NCI-H1930 (cell line): ENCODE measurements around the gene NOP56.
"Not testable (repeated sequence)": the region's sequence is repeated elsewhere in the genome, so short reads cannot be mapped to it uniquely, and the experiment has no call there.

Experiments
- DNase-seq, 2 experiments: peaks; one replicate each; lab custom pipeline; 2025; lab: John Stamatoyannopoulos, UW

NOP56 gene

GRCh38 chr20:2640899-2641298, 11.5 kb upstream of the NOP56 start:
- no peak for DNase-seq

- DNase-seq, result no peak
Observed at GRCh38 chr20:2643708-2644107, 8.7 kb upstream of the NOP56 start.

DNA sequence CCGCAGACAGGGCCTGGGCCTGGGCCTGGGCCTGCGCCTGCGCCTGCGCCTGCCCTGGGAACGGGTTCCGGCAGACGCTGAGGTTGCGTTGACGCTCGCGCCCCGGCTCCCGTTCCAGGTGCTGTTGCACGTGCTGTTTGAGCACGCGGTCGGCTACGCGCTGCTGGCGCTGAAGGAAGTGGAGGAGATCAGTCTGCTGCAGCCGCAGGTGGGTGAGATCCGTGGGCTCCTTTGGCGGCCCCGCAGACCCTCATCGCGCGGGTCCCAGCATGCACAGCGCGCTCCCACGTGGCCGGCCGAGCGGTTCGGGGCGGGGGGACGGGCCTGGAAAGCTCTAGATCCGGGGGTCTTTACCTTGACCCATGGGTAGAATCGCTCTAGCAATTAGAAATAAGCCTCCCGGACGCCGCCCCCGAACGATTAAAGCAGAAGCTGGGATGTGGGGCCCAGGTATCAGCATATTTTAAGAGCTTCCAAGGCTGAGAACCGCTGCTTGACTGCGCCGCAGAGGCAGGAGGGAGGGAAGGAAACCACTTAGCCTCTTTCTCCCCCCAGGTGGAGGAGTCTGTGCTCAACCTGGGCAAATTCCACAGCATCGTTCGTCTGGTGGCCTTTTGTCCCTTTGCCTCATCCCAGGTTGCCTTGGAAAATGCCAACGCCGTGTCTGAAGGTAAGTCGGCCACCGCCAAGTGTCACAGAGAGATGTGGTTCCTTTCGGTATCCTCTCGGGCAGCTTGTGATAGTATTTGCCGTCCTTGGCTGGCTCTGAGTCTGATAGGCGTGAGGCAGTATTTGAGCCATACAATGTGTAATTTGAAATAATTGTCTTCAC, 508 bp downstream of the NOP56 start:
- no peak for DNase-seq

- no peak for DNase-seq
Observed at GRCh38 chr20:2653556-2654383, 1.3 kb downstream of the NOP56 start.

- no peak for DNase-seq
Observed at GRCh38 chr20:2654384-2654822, 2.0 kb downstream of the NOP56 start.

DNA sequence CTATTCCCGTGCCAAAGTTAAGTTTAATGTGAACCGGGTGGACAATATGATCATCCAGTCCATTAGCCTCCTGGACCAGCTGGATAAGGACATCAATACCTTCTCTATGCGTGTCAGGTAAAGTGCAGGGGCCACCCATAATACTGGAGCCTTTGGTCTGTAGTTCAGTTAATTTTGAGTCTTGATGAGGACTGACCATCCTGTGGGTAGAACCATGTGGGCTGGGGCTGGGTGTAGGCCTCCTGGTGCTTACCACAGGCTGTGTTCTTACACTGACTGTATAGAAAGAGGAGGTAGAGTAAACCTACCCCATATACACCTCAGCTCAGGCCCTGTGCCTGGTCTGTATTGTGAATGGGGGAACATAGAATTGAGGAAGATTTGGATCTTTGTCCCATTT, 2.4 kb downstream of the NOP56 start:
- no peak for DNase-seq

GRCh38 chr20:2655331-2656116, 3.1 kb downstream of the NOP56 start:
- DNase-seq, result no peak

GRCh38 chr20:2656471-2657117, 4.2 kb downstream of the NOP56 start:
- DNase-seq, result no peak

- no peak for DNase-seq
Observed at GRCh38 chr20:2657241-2657640, 4.8 kb downstream of the NOP56 start.

DNA sequence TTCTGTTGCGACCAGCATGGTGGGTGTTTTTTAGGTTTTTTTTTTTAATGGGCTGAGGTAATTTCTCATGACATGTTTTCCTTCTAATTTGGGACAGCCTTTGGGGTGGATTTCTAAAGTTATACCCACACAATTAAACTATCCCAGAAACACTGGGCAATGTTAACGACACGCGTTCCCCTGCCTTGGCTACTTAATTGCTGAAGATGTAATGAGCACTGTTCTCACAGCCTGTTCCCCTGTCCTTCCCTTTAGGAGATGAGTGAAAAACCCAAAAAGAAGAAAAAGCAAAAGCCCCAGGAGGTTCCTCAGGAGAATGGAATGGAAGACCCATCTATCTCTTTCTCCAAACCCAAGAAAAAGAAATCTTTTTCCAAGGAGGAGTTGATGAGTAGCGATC, 5.2 kb downstream of the NOP56 start:
- DNase-seq, result no peak

DNA sequence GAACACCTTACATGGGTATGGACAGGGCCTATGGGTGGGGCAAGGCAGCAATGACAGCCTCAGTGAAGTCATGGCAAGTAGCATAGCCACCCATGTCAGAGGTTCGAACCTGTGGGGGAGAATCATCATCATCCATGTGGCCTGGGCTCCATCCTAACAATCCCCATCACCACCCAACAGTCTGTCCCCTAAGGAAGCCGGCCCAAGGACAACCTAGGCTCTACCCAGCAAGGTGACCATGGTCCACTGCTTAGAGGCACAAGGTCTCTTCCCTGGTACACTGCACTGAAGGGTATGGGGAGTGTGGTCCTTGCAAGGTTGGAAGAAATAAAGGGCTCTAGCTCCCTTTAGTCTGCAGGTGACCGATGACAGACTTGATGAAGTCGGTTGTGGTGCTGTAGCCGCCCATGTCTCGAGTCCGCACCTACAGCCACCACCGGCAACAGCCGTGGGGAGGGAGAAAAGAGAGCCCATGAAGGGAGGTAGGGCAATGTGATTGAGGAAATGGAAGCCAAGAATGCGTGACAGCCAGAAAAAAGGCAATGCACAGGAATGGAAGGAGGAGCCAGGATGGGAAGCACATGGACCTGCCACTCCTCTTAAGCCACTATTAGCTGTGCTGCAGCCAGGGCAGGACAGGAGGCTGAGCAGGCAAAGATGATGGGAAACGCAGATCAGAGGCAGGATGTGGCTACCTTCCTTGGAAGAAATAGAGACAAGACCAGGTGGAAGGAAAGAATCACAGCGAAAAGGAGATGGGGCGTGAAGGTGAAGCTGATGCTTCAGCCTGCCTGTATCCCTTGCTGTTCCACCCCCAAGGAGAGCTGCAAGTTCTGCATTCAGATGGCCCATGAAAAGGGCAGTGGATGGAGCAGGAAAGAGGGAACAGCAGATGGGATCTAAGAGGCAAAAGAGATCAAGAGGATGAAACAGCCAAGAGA, 6.3 kb downstream of the NOP56 start:
- no peak for DNase-seq

DNA sequence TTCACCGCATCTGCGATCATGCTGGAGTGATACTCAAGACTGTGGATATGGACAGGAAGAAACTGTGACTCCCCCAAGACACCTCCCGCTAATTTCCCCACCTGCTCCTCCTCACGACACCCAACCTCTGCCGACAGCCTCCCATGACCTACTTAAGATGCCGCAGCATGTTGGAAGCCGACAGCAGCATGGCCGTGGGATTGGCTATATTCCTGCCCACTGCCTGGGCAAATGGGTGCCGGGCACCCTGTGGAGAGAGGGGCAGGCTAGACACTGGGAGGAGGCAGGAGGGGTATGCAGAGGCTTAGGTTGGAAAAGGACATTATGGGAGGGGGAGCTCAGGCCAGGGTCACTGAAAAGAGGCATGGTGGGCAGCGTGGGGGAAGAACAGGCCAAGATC, 7.1 kb downstream of the NOP56 start:
- no peak for DNase-seq

DNA sequence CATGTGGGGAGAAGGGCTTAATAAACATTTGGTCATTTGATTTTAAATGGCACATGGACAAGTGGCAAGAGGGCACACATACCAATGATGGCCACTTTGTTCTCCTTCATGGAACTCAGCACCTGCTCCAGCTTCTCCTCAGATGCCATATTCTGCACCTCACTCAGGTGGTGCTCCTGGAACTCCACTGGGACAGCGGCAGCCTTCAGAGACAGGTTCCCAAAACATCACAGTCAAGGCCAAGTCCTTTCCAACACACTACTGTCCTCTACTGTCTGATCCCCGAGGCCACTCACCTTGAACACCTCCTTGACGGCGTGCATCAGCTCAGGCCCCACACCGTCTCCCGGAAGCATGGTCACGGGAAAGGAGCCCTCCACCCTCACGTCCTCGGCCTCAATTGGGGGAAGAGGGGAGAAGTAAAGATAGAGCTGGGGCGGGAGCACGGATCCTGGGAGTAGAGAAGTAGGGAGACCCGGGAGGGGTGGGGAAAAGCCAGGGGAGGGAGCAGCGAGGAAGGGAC, 11.0 kb downstream of the NOP56 start:
- no peak for DNase-seq

GRCh38 chr20:2663887-2664719, 11.7 kb downstream of the NOP56 start, which contains the start of gene IDH3B:
IDH3B (minus strand) TSS chr20:2664216; CDS start chr20:2664188, 28 bp downstream.
- peak; percentile 79 for DNase-seq

- no peak for DNase-seq
Observed at GRCh38 chr20:2671977-2672376, 19.5 kb downstream of the NOP56 start.

DNA sequence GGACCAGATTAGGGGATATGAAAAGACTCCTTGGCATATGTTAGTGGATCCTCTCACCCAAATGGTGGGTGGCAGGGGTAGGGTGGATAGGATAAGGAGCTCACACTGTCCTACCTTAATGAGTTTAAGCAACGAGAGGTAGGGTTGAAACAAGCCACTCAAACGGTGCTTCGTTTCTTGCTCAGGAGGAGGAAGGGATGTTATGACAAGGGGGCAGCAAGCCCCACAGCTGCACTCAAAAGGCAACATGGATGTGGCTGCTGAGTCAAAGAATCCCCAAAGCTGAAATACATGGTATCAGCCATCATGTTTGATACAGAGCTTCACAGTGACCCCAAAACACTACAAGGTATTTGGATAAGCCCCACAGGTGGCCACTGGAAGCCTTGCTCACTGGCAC, 20.0 kb downstream of the NOP56 start:
- DNase-seq, result no peak

DNA sequence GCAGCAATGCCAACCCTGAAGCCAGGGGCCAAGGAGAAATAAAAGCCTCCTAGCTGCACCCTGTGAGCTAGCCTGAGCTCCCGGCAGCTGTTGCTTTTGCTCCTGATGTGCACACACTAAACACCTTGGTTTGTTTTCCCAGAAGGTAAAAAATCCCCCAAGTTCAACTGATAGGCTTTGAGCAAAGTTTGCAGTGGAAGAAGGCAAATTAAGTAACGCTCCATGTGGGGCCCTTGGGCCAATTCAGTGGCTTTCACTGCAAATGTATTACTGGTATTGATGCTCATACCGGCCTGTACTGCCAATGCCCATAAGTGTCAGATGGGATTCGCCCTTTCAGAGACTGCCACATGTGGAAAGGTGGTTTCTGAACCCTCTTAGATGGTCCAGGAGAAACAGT, 21.0 kb downstream of the NOP56 start:
- DNase-seq, result no peak

DNA sequence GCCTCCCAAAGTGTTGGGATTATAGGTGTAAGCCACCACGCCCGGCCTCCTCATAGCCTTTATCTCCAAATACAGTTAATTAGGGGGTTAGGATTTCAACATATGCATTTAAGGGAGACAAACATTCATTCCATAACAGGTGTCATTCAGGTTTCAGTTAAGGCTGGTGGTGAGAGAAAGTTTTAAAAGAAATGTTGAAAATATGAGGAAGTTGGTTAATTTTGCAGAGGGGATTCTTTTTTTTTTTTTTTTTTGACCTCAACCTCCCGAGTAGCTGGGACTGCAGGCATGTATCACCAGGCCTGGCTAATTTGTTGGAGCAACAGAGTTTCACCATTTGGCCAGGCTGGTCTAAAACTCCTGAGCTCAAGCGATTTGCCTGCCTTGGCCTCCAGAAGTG, 27.6 kb downstream of the NOP56 start:
- DNase-seq, result no peak

- not testable (repeated sequence) for DNase-seq
Observed at GRCh38 chr20:2682040-2682439, 29.6 kb downstream of the NOP56 start.
